AG09319 (cell line): ENCODE results near the gene WNT5B.

Source experiments
- DNase-seq: peaks from one replicate; pipeline ENCODE4 v3.0.0-alpha.2; 2010; ENCODE audit warnings: low read depth; ENCODE audit errors: extremely low read depth
- CTCF ChIP-seq: IDR thresholded peaks from 2 replicates; pipeline ENCODE4 v1.5.1; 2011; ENCODE audit warnings: low read depth, mild to moderate bottlenecking, inconsistent platforms, low read length, moderate library complexity

WNT5B gene

GRCh38 chr12:1584326-1584725 is 44.7 kb upstream of the WNT5B start:
- no peak for TF ChIP-seq CTCF
- DNase-seq, result no peak

- no peak for DNase-seq
- TF ChIP-seq CTCF, result no peak
Measured at GRCh38 chr12:1587927-1588574, 41.0 kb upstream of the WNT5B start.

GRCh38 chr12:1588575-1588947 is 40.5 kb upstream of the WNT5B start:
- no peak for DNase-seq
- TF ChIP-seq CTCF, result no peak

- no peak for TF ChIP-seq CTCF
- no peak for DNase-seq
Measured at GRCh38 chr12:1590221-1590979, 38.6 kb upstream of the WNT5B start.

- TF ChIP-seq CTCF, result no peak; the same call in 1 of the 2 replicates
- DNase-seq, result no peak
Measured at GRCh38 chr12:1591034-1591433, 38.0 kb upstream of the WNT5B start.

GRCh38 chr12:1591543-1591942 is 37.5 kb upstream of the WNT5B start:
- no peak for TF ChIP-seq CTCF
- DNase-seq, result no peak

- DNase-seq, result no peak
- TF ChIP-seq CTCF, result no peak; the same call in none of the 2 replicates
Measured at GRCh38 chr12:1592444-1593173, 36.4 kb upstream of the WNT5B start.
